ENCODE data around the gene PSG1. TPM values are rescaled to one million over a fixed set of nuclear protein-coding genes. Genes with fewer than 3 reads are reported as not detected.

The PSG1 gene
- total RNA-seq, 1 experiment from 2014 or later: not detected

- H2AK5ac ChIP-seq (ENCODE audit: insufficient read length, low read length): no peak overlapping the region
- H4K8ac ChIP-seq (replicated peaks; ENCODE audit: insufficient read length, low read depth, low read length): no peak overlapping the region
- no peak overlapping the region for H3K4ac ChIP-seq (ENCODE audit: low read depth, low read length)
- H3K27ac ChIP-seq (ENCODE audit: insufficient read length, low read depth, low read length): no peak overlapping the region
- no CpG with 5 or more reads among the region's 3 CpGs for WGBS (ENCODE audit: extremely low coverage, insufficient read length, low lambda C conversion rate)
- peaks cover 7 to 28% (median 13%) of the 10 kb centered on the region in 3 experiments for H3K36me3 Mint-ChIP-seq (ENCODE audit: insufficient read depth in 1 of 3, low read depth in 3 of 3)
- no peak overlapping the region for H3K14ac ChIP-seq (ENCODE audit: insufficient read depth, low read length)
- no peaks in the 10 kb centered on the region for H3K79me2 ChIP-seq (ENCODE audit: insufficient read depth, low read length)
- no peak overlapping the region for H4K91ac ChIP-seq (ENCODE audit: insufficient read length, low read depth, low read length)
- H3K9me3 Mint-ChIP-seq: peaks cover 83 to 95% of the 10 kb centered on the region in 2 experiments
- no peak overlapping the region for H2AFZ ChIP-seq (ENCODE audit: low read length)
- H2BK15ac ChIP-seq (ENCODE audit: low read depth, low read length): no peak overlapping the region
- H4K5ac ChIP-seq (ENCODE audit: insufficient read length, low read depth, low read length): no peak overlapping the region
- H3K9me3 ChIP-seq (ENCODE audit: control insufficient read depth, low read depth, low read length): peaks cover 71% of the 10 kb centered on the region
- H2BK12ac ChIP-seq (ENCODE audit: insufficient read length, low read depth, low read length): no peak overlapping the region
- H3K56ac ChIP-seq (ENCODE audit: insufficient read length, low read depth, low read length): no peak overlapping the region
- no peak overlapping the region for H3K4me2 ChIP-seq (ENCODE audit: insufficient read depth, insufficient read length, low read length)
- TF ChIP-seq, protein P1, sequence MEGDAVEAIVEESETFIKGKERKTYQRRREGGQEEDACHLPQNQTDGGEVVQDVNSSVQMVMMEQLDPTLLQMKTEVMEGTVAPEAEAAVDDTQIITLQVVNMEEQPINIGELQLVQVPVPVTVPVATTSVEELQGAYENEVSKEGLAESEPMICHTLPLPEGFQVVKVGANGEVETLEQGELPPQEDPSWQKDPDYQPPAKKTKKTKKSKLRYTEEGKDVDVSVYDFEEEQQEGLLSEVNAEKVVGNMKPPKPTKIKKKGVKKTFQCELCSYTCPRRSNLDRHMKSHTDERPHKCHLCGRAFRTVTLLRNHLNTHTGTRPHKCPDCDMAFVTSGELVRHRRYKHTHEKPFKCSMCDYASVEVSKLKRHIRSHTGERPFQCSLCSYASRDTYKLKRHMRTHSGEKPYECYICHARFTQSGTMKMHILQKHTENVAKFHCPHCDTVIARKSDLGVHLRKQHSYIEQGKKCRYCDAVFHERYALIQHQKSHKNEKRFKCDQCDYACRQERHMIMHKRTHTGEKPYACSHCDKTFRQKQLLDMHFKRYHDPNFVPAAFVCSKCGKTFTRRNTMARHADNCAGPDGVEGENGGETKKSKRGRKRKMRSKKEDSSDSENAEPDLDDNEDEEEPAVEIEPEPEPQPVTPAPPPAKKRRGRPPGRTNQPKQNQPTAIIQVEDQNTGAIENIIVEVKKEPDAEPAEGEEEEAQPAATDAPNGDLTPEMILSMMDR (conservative IDR thresholded peaks at IDR 0.05): no peak
- H2BK5ac ChIP-seq (ENCODE audit: insufficient read length, low read length): no peak overlapping the region
- H3K27me3 ChIP-seq (ENCODE audit: insufficient read depth, low read length): no peaks in the 10 kb centered on the region
- no peak overlapping the region for H3K4me3 Mint-ChIP-seq
- DNase-seq: no peak
- H3K27ac Mint-ChIP-seq: no peak overlapping the region
- H3K79me1 ChIP-seq (ENCODE audit: insufficient read depth, low read depth, low read length, poor library complexity, severe bottlenecking): no peaks in the 10 kb centered on the region
- no peaks in the 10 kb centered on the region for H3K4me1 Mint-ChIP-seq
- no peaks in the 10 kb centered on the region for H3K23me2 ChIP-seq (ENCODE audit: insufficient read length, low read depth, low read length, poor library complexity, severe bottlenecking)
- no peaks in the 10 kb centered on the region for H4K20me1 ChIP-seq (ENCODE audit: control insufficient read depth, insufficient read depth, insufficient read length)
- no peak overlapping the region for H2BK120ac ChIP-seq (ENCODE audit: low read depth, low read length, poor library complexity, severe bottlenecking)
- H3K18ac ChIP-seq (ENCODE audit: insufficient read length, low read depth, low read length): no peak overlapping the region
- H3K23ac ChIP-seq (ENCODE audit: insufficient read length, low read depth, low read length): no peak overlapping the region
- no peaks in the 10 kb centered on the region; the same call in 1 of the 2 replicates for H3K27me3 Mint-ChIP-seq (ENCODE audit: low read depth)
- H3T11ph ChIP-seq (ENCODE audit: low read length): no peak overlapping the region
- H2BK20ac ChIP-seq (ENCODE audit: low read depth, low read length, poor library complexity, severe bottlenecking): no peak overlapping the region
- H3K4me1 ChIP-seq (ENCODE audit: insufficient read depth, low read length): no peaks in the 10 kb centered on the region
- H3K9ac ChIP-seq (ENCODE audit: extremely low read depth, insufficient read length, low read length): no peak overlapping the region
Observed at GRCh38 chr19:42928896-42929295, 49.4 kb upstream of the PSG1 start.

Data from H9 (cell line).